Keratinocyte (primary cell): ENCODE measurements around the gene ALK. TPM values are rescaled to one million over a fixed set of nuclear protein-coding genes. Genes with fewer than 3 reads are reported as not detected.

Source experiments
- DNase-seq: peaks from one replicate; pipeline ENCODE4 v3.0.0-alpha.2; 2011; ENCODE audit warnings: low read depth, missing footprints, low spot score
- FAIRE-seq: peaks from 2 replicates; lab custom pipeline; 2011; peaks lifted over from hg19 to GRCh38; lab: Jason Lieb, UNC
- H2AFZ ChIP-seq: 2 replicates; pipeline ENCODE4 v1.6.0; 2012; ENCODE audit warnings: low read length, control low read depth, inconsistent platforms; ENCODE audit not compliant: control insufficient read depth
- H3K27ac ChIP-seq: 2 replicates; pipeline ENCODE4 v1.5.1; 2011; ENCODE audit warnings: low read length; ENCODE audit not compliant: control insufficient read depth, insufficient read depth
- H3K27me3 ChIP-seq: 3 replicates; pipeline ENCODE4 v1.6.0; 2011; ENCODE audit warnings: low read length; ENCODE audit not compliant: control insufficient read depth, insufficient read depth; ENCODE audit errors: extremely low read depth
- H3K36me3 ChIP-seq, 2 experiments: 2 replicates in 1 of 2; 3 replicates in 1 of 2; pipeline ENCODE4 v1.5.1; 2011; ENCODE audit warnings: low read length in 2 of 2, mild to moderate bottlenecking in 1 of 2; ENCODE audit not compliant: control insufficient read depth in 2 of 2, insufficient read depth in 2 of 2; ENCODE audit errors: extremely low read depth in 1 of 2
- H3K4me1 ChIP-seq: 3 replicates; pipeline ENCODE4 v1.5.1; 2011; ENCODE audit warnings: low read length; ENCODE audit not compliant: control insufficient read depth, insufficient read depth; ENCODE audit errors: extremely low read depth
- H3K4me2 ChIP-seq: 3 replicates; pipeline ENCODE4 v1.6.0; 2011; ENCODE audit warnings: low read depth, low read length; ENCODE audit not compliant: control insufficient read depth, insufficient read depth; ENCODE audit errors: extremely low read depth
- H3K4me3 ChIP-seq, 3 experiments: fragments of 200-600 bp in 1 of 3; sonication (generic) in 1 of 3; 2 replicates in 2 of 3; 3 replicates in 1 of 3; pipeline ENCODE4 v1.5.1; 2011 to 2016; ENCODE audit warnings: low read length in 3 of 3, mild to moderate bottlenecking in 3 of 3, control low read depth in 2 of 3, inconsistent platforms in 1 of 3, low read depth in 1 of 3, mixed read lengths in 1 of 3, mixed run types in 1 of 3, moderate library complexity in 1 of 3; ENCODE audit not compliant: control insufficient read depth in 2 of 3, insufficient read depth in 2 of 3; ENCODE audit errors: extremely low read depth in 1 of 3
- H3K79me2 ChIP-seq: 2 replicates; pipeline ENCODE4 v1.6.0; 2012; ENCODE audit warnings: low read length; ENCODE audit not compliant: control insufficient read depth, insufficient read depth
- H3K9ac ChIP-seq: 3 replicates; pipeline ENCODE4 v1.6.0; 2011; ENCODE audit warnings: low read length; ENCODE audit not compliant: control insufficient read depth, insufficient read depth; ENCODE audit errors: extremely low read depth
- H3K9me1 ChIP-seq: 3 replicates; pipeline ENCODE4 v1.6.0; 2011; ENCODE audit warnings: low read length; ENCODE audit not compliant: control insufficient read depth, insufficient read depth; ENCODE audit errors: extremely low read depth
- H3K9me3 ChIP-seq: 2 replicates; pipeline ENCODE4 v1.5.1; 2012; ENCODE audit warnings: low read depth, low read length; ENCODE audit not compliant: control insufficient read depth
- H4K20me1 ChIP-seq: 3 replicates; pipeline ENCODE4 v1.6.0; 2011; ENCODE audit warnings: low read length; ENCODE audit not compliant: control insufficient read depth, insufficient read depth; ENCODE audit errors: extremely low read depth
- CTCF ChIP-seq, 3 experiments: IDR thresholded peaks in 1 of 3; conservative IDR thresholded peaks in 1 of 3; optimal IDR thresholded peaks in 1 of 3; 2 replicates in 2 of 3; 3 replicates in 1 of 3; pipeline versions ENCODE3 to v1.5.1; 2011; ENCODE audit warnings: low read length in 3 of 3, mild to moderate bottlenecking in 3 of 3, moderate library complexity in 2 of 3, control low read depth in 1 of 3, inconsistent platforms in 1 of 3; ENCODE audit not compliant: insufficient read depth in 2 of 3; ENCODE audit errors: extremely low read depth in 1 of 3
- EZH2 ChIP-seq: IDR thresholded peaks from one replicate; pipeline ENCODE4 v1.6.1; 2012; ENCODE audit warnings: inconsistent platforms, mild to moderate bottlenecking, low read length, moderate library complexity
- dilution Hi-C: fragments of 300-500 bp; cut with MboI; formaldehyde crosslinking; loops from one replicate; pipeline ENCODE4 v1.7.0; 2020; ENCODE audit warnings: low sequenced_read_pairs; ENCODE audit not compliant: extremely low pct_ligation_motif_present
- polyA plus RNA-seq, 5 experiments: library from polyadenylated mRNA; depleted of rRNA in 3 of 5; stranded (reverse) in 3 of 5; stranded (forward) in 1 of 5; unstranded in 1 of 5; fragments of >200 nt; gene quantifications; 1 replicate in 1 of 5; 2 replicates in 3 of 5; 3 replicates in 1 of 5; pipeline versions ENCODE4 v1.2.1 to v1.2.3, GENCODE V29; 2011 to 2012; ENCODE audit warnings: missing spikeins in 2 of 5, low read depth in 1 of 5, low replicate concordance in 1 of 5

The ALK gene
- polyA plus RNA-seq, 1 donor (not counting 4 experiments of a cell fraction or from before 2014, with no cell fraction given): not detected

GRCh38 chr2:29663268-29663667 is 258.1 kb downstream of the ALK start:
- Histone ChIP-seq H3K27me3 (no peaks in the 10 kb centered on the region), H3K9ac (no peak overlapping the region), H2AFZ (peak overlapping the region; percentile 88), H3K27ac (peak overlapping the region; percentile 82), H3K9me3 (no peaks in the 10 kb centered on the region), H3K4me1 (peaks cover 17% of the 10 kb centered on the region), H3K4me3 (no peak overlapping the region), H3K79me2 (no peaks in the 10 kb centered on the region), H3K4me2 (peak overlapping the region; percentile 65), H3K36me3 (no peaks in the 10 kb centered on the region), H4K20me1 (no peaks in the 10 kb centered on the region), H3K9me1 (no peaks in the 10 kb centered on the region)
- FAIRE-seq: peak; percentile 17
- dilution Hi-C loops: no loop called here
- no peak for DNase-seq
- TF ChIP-seq EZH2 (no peak), CTCF (optimal IDR thresholded peaks at IDR 0.05 in 1 of 3, IDR thresholded peaks at IDR 0.05 in 1 of 3, conservative IDR thresholded peaks at IDR 0.05 in 1 of 3; ENCODE audit: extremely low read depth in 1 of 3, insufficient read depth in 2 of 3, low read length in 3 of 3) (no peak)

GRCh38 chr2:29662861-29663260 is 258.5 kb downstream of the ALK start:
- Histone ChIP-seq H3K4me2 (peak overlapping the region; percentile 65), H3K4me3 (no peak overlapping the region), H3K9me1 (no peaks in the 10 kb centered on the region), H3K4me1 (peaks cover 17% of the 10 kb centered on the region), H2AFZ (peak overlapping the region; percentile 37), H4K20me1 (no peaks in the 10 kb centered on the region), H3K27ac (peak overlapping the region; percentile 82), H3K79me2 (no peaks in the 10 kb centered on the region), H3K9me3 (no peaks in the 10 kb centered on the region), H3K9ac (no peak overlapping the region), H3K27me3 (no peaks in the 10 kb centered on the region), H3K36me3 (no peaks in the 10 kb centered on the region)
- dilution Hi-C loops: no loop called here
- TF ChIP-seq CTCF (optimal IDR thresholded peaks at IDR 0.05 in 1 of 3, IDR thresholded peaks at IDR 0.05 in 1 of 3, conservative IDR thresholded peaks at IDR 0.05 in 1 of 3; ENCODE audit: extremely low read depth in 1 of 3, insufficient read depth in 2 of 3, low read length in 3 of 3) (no peak), EZH2 (no peak)
- FAIRE-seq (peak; percentile 79), DNase-seq (peak; percentile 42)
